ENCODE results near the gene TTLL9.

The TTLL9 gene

DNA sequence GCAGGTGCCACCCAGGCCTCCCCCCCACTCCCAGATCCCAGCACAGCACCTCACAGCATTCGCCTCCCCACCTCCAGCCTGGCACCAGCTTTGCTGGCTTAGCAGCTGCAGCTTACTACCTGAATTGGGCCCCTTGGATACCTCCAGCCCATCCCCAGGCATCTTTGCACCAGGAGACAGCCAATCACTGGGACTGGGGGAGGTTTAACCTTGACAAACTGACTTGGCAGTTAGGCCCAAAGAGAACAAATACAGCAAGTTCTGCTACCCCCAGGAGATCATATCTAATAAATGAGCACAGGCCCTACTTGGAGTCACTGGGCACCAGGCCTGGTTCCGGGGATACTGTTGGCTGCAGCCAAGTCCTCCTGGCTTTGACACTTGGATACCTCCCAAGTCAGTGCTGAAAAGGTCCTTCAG is 72.6 kb downstream of the TTLL9 start:
- Histone ChIP-seq H3K27me3 (ENCODE audit: insufficient read depth, poor library complexity, severe bottlenecking) (no peaks in the 10 kb centered on the region), H3K4me3 (replicated peaks; ENCODE audit: insufficient read depth, low read length) (no peak overlapping the region), H3K27ac (replicated peaks) (no peak overlapping the region)
- no peak for DNase-seq (ENCODE audit: low read depth in 1 of 2, low spot score in 1 of 2)
- TF ChIP-seq, protein P1, sequence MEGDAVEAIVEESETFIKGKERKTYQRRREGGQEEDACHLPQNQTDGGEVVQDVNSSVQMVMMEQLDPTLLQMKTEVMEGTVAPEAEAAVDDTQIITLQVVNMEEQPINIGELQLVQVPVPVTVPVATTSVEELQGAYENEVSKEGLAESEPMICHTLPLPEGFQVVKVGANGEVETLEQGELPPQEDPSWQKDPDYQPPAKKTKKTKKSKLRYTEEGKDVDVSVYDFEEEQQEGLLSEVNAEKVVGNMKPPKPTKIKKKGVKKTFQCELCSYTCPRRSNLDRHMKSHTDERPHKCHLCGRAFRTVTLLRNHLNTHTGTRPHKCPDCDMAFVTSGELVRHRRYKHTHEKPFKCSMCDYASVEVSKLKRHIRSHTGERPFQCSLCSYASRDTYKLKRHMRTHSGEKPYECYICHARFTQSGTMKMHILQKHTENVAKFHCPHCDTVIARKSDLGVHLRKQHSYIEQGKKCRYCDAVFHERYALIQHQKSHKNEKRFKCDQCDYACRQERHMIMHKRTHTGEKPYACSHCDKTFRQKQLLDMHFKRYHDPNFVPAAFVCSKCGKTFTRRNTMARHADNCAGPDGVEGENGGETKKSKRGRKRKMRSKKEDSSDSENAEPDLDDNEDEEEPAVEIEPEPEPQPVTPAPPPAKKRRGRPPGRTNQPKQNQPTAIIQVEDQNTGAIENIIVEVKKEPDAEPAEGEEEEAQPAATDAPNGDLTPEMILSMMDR (IDR thresholded peaks at IDR 0.05; ENCODE audit: insufficient read depth, low read length) = no peak
- TF ChIP-seq, protein P2, sequence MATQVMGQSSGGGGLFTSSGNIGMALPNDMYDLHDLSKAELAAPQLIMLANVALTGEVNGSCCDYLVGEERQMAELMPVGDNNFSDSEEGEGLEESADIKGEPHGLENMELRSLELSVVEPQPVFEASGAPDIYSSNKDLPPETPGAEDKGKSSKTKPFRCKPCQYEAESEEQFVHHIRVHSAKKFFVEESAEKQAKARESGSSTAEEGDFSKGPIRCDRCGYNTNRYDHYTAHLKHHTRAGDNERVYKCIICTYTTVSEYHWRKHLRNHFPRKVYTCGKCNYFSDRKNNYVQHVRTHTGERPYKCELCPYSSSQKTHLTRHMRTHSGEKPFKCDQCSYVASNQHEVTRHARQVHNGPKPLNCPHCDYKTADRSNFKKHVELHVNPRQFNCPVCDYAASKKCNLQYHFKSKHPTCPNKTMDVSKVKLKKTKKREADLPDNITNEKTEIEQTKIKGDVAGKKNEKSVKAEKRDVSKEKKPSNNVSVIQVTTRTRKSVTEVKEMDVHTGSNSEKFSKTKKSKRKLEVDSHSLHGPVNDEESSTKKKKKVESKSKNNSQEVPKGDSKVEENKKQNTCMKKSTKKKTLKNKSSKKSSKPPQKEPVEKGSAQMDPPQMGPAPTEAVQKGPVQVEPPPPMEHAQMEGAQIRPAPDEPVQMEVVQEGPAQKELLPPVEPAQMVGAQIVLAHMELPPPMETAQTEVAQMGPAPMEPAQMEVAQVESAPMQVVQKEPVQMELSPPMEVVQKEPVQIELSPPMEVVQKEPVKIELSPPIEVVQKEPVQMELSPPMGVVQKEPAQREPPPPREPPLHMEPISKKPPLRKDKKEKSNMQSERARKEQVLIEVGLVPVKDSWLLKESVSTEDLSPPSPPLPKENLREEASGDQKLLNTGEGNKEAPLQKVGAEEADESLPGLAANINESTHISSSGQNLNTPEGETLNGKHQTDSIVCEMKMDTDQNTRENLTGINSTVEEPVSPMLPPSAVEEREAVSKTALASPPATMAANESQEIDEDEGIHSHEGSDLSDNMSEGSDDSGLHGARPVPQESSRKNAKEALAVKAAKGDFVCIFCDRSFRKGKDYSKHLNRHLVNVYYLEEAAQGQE (IDR thresholded peaks at IDR 0.05; ENCODE audit: insufficient replicate concordance, low read depth) = no peak
- no peak for TF ChIP-seq GABPA (IDR thresholded peaks at IDR 0.05; ENCODE audit: low read depth)
- no peak for TF ChIP-seq SPI1 (IDR thresholded peaks at IDR 0.05; ENCODE audit: borderline replicate concordance, low read depth)
- no peak for TF ChIP-seq POLR2AphosphoS5 (IDR thresholded peaks at IDR 0.05; ENCODE audit: low read depth)

DNA sequence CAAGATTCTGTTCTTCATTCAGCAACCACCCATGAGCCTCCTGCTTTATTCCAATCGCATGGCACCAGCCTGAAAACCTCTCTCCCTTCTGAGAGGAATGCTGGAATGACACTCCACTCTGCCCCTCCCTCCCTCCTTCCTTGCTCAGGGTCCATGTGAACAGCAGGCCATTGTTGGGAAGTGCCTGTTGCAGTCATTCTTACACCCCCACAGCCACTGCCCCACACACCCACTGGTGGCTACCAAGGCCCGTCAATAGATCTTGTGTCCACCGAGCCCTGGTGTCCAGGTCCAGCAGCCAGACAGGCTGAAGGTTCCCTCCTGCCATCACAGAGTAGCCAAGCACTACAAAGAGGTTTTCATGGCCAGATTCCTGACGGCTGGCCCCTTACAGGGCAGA is 74.9 kb downstream of the TTLL9 start:
- DNase-seq (ENCODE audit: low read depth in 1 of 2, low spot score in 1 of 2) = no peak
- Histone ChIP-seq H3K4me3 (replicated peaks; ENCODE audit: insufficient read depth, low read length) (no peak overlapping the region), H3K27me3 (ENCODE audit: insufficient read depth, poor library complexity, severe bottlenecking) (no peaks in the 10 kb centered on the region), H3K27ac (replicated peaks) (no peak overlapping the region)
- no peak for TF ChIP-seq POLR2AphosphoS5 (IDR thresholded peaks at IDR 0.05; ENCODE audit: low read depth)
- no peak for TF ChIP-seq GABPA (IDR thresholded peaks at IDR 0.05; ENCODE audit: low read depth)
- TF ChIP-seq, protein P2 (IDR thresholded peaks at IDR 0.05; ENCODE audit: insufficient replicate concordance, low read depth) = no peak
- TF ChIP-seq, protein P1 (IDR thresholded peaks at IDR 0.05; ENCODE audit: insufficient read depth, low read length) = no peak
- TF ChIP-seq SPI1 (IDR thresholded peaks at IDR 0.05; ENCODE audit: borderline replicate concordance, low read depth) = no peak

GRCh38 chr20:31945785-31946184 is 75.4 kb downstream of the TTLL9 start:
- TF ChIP-seq GABPA (IDR thresholded peaks at IDR 0.05; ENCODE audit: low read depth) (no peak), SPI1 (IDR thresholded peaks at IDR 0.05; ENCODE audit: borderline replicate concordance, low read depth) (no peak), POLR2AphosphoS5 (IDR thresholded peaks at IDR 0.05; ENCODE audit: low read depth) (no peak)
- TF ChIP-seq, protein P1 (IDR thresholded peaks at IDR 0.05; ENCODE audit: insufficient read depth, low read length) = no peak
- TF ChIP-seq, protein P2 (IDR thresholded peaks at IDR 0.05; ENCODE audit: insufficient replicate concordance, low read depth) = no peak
- H3K27me3 ChIP-seq (ENCODE audit: insufficient read depth, poor library complexity, severe bottlenecking) = no peaks in the 10 kb centered on the region
- no peak overlapping the region for H3K4me3 ChIP-seq (replicated peaks; ENCODE audit: insufficient read depth, low read length)
- no peak for DNase-seq (ENCODE audit: low read depth in 1 of 2, low spot score in 1 of 2)
- no peak overlapping the region for H3K27ac ChIP-seq (replicated peaks)

Measured in HL-60 (cell line).